HuH-7 (cell line): Measurements from ENCODE around the gene CLK1.
A peak's percentile ranks its signal among the peaks of the same experiment; 100 is the strongest.
"Not testable (repeated sequence)": the region's sequence is repeated elsewhere in the genome, so short reads cannot be mapped to it uniquely, and the experiment has no call there.

Source experiments
- DNase-seq: peaks from one replicate; pipeline ENCODE4 v3.0.0; 2011; ENCODE audit warnings: low spot score

The CLK1 gene

DNA sequence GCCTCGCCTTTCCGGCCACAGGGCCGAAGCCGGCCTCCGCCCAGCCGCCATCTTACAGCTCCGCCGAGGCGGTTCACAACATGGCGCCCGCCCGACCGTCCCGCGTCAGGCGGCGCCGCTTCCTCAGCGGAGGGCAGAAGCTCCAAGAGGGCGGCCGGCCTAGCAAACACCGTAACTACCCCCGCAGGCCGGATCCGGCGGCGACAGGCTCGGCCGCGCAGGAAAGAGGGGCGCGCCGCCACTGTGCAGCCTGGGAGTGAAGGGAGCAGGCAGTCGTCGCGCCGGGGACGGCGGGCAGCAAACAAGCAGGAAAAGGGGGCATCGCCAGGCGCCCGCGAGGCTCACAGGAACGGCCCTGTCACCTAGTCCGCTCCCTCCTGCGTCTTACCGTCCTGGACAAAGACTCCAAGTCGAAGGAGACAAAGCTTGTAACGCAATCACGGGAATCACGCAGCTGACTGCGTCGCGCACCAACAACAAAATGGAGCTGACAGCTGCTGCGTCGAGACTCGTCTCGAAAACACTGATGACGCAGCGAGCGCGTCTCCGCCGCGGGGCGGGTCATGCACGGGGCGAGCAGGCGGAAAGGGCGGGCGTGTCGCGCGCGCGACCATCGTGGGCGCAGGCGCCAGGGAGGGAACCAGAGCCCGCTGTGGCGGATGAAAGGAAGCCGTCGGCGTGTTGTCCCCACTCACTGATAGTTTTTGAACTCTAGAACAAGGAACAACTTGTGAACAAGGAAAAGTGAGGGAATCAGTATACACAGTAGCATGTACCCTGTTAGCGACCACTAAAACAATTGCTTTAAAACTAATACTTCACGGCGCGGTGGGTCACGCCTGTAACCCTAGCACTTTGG, at the start of gene CLK1:
CLK1 (minus strand) TSS at position 483 of the 859 bp plus-strand sequence. CDS start 2,796 bp downstream, outside the sequence.
- DNase-seq, result peak; percentile 86

DNA sequence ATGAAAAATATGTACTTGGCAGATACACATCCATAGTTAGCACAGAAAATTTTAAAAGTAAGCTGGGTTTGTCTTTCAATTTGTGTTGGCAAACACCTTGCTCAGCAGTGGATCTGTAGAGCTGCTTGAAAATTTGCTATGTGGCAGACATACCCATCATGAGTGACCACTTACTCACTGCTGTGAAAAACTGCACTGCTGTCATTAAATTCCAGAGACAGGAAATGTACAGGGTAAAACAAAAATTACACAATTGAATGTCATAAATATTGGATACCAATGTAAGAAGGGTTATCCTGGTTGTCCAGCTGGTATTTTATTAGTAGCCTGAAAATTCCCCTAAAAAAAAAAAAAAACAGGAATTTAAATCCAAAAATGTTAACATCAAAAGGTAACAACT, 49.2 kb upstream of the CLK1 start:
- no peak for DNase-seq

DNA sequence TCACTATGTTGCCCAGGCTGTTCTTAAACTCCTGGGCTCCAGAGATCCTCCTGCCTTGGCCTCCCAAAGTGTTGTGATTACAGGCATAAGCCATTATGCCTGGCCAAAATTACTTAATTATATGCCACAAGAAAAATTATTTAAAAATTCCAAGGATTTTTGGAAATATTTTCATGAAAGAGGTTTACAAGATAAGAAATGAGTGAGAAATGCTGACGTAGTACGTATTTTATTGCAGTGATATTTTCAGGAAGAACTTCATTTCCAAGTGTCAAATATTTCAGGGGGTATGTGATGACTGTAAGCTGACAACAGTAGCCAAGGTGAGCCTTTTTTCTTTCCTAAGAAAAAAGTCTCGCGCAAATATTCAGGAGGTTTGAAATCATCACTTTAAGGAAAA, 45.5 kb upstream of the CLK1 start:
- no peak for DNase-seq

DNA sequence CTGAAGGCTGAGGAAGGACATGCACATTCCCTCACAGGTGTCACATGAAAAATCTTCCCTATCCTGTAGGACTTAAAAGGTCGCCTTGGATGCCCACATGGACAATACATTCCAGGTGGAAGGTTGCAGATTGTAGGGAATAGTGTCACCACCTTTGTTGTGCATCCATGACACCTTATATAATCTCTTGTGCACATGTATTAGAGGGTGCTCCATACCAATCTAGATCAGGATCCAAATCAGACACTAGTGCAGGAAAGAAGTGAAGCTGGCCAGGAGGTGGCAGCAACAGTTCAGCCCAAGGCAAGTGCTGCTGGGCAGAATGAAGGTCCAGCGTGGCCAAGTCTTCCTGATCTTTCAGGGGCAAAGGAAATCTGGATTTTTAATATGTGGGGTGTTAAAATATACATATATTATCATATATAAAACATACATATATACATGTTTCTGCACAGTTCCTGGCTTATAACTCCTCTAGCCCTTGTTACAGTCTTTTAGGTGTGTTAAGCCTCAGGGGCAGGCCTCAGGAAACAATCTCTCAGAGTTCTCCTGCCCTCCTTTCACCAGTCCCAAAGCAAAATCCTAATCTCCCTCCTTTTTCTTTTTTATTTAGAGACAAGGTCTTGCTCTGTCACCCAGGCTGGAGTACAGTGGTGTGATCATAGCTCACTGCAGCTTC, 41.3 kb upstream of the CLK1 start:
- DNase-seq, result peak; percentile 44

DNA sequence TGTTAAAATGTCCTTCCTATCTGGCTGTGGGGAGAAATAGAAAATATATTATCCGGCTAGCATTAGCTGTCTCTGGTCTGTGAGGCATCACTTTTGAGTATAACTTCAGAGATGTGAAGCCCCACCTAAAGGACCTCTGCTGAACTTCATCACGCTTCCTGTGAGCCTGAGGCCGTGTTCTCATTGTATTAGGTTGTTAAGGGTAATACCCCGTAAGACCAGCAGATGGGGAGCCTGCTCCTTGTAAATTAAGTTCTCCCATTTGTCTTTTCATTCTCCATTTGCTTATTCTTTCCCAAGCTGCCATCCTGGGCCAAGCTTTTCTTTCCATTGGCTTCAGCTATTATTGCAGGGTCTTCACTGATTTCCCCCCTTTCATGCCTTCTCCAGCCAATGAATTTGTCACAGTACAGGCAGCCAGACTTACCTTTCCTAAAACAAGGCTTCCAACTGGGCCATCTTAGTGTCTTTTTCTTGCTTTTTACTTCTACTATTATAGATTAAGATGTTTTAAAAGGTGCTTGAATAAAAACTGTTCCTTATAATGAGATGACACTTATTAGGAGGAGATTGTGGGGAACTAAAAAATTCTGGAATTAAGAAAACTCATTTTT, 37.1 kb upstream of the CLK1 start:
- DNase-seq, result peak; percentile 70

DNA sequence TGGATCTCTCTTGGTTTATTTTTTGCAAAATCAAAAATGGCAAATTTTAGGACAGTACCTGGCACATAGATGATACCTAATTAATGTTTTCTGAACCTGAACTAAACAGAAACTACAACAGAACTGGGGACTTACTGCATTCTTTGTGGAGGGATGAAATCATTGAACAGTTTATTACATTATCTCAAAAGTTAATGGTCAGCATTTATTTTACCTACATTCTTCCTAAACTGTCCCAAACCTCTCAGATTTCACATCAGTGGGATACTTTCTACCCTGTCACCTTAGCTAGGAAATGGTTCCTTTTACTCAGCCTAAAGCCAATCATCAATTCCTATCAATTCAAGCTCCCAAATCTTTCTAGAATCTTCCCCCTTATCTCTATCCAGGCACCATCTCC, 35.0 kb upstream of the CLK1 start:
- no peak for DNase-seq

DNA sequence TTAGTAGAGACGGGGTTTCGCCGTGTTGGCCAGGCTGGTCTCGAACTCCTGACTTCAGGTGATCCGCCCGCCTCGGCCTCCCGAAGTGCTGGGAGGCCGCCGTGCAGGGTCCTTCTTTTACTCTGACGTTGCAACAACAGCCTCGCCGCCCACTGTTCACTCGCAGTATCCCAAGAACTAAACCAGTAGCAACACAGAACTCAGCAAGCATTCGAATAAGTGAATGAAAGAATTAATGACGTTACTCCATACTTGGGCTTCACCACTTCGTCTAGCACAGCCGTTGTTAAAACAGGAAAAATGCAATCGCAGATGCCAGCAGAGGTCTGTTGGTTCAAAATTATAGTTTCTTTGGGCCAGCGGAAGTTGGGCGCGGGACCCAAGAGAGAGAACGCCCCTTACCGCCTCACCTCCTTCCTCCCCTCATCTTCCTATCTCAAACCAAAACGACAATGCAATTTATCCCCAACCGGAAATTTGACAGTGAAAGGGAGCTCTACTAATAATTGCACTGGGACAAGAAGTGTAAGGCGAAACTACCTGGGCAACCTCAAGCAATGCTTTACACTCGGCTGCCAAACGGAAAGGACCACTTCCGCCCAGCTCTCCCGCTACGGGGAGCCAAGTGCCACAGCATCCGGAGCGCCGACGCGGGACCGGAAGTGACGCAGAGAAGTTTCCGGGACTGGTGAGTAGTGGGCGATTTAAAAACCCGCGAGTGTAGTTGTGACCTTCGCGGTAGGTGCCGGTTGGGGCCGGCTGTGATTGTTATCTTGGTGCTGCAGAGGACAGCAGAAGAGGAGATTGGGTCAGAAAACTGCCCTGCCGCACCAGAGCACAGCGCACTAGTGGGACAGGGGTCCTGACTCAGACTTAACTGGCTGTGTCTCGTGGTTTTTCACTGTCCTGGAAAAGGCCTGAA, 24.5 kb upstream of the CLK1 start, which contains the start of the genes NIF3L1 and PPIL3:
NIF3L1 (plus strand) TSS at position 668 of the 922 bp plus-strand sequence. CDS start 2,573 bp downstream, outside the sequence.
PPIL3 (minus strand) TSS at position 374 of the 922 bp plus-strand sequence. CDS start 1,462 bp downstream, outside the sequence.
- peak; percentile 75 for DNase-seq

DNA sequence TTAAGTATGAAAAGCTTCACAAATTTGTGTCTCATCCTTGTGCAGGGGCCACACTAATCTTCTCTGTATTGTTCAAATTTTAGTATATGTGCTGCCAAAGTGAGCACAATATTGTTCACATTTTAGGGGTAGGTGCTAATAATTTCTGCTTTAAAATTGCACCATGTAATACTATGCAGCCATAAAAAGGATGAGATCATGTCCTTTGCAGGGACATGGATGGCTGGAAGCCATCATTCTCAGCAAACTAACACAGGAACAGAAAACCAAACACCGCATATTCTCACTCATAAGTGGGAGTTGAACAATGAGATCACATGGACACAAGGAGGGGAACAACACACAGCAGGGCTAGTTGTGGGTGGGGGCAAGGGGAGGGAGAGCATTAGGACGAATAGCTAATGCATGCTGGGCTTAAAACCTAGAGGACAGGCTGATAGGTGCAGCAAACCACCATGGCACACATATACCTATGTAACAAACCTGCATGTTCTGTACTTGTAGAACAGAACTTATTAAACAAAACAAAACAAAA, 17.3 kb upstream of the CLK1 start:
- not testable (repeated sequence) for DNase-seq

DNA sequence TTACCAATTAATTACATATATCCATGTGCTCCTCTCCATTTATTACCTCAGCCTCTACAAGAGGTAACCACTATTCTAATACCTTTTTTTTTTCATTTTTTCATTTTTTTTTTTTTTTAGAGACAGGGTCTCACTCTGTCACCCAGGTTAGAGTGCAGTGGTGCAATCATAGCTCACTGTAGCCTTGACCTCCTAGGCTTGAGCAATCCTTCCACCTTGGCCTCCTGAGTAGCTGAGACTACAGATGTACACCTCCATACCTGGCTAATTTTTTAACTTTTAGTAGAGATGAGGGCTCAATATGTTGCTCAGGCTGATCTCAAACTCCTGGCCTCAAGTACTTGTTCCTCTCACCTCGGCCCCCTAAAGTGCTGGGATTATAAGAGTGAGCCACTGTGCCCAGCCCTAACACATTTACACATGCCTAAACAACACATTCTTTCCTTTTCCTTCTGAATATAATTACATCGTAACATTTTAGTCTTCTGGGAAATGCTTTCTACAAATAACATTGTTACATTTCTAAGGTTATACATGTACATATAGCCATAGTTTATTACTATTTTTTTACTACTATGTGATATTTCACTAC, 13.9 kb upstream of the CLK1 start:
- no peak for DNase-seq

DNA sequence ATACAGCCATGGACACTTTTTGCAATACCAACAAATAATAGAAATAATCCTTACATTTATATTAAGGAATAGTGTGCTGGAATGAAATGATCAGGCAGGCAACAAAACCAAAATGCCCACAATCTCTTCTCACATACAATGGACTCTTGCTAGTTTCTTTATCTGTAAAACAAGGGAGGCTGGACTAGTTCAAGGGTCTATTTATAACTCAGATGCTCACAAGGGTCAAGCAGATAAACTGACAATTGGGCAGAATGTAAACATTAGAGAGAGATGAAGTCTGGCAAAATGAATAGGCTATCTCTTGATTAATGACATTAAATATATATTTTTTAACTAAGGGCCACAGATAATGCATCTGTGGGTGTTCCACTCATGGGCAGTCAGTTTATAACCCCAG, 13.0 kb upstream of the CLK1 start:
- DNase-seq, result no peak

DNA sequence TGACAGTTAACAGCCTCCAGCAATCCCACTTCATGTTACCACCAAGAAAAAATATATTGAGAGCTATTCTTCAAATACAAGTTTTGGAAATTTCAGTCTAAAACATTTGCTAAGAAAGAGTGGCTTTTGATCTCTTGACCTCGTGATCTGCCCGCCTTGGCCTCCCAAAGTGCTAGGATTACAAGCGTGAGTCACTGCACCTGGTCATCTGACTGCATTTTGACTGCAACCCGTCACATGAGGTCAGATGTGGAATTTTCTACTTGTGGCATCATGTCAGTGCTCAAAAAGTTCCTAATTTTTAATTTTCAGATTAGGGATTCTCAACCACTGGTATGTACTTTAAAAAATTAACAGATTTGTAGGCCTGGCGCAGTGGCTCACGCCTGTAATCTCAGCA, 9.1 kb upstream of the CLK1 start:
- no peak for DNase-seq

DNA sequence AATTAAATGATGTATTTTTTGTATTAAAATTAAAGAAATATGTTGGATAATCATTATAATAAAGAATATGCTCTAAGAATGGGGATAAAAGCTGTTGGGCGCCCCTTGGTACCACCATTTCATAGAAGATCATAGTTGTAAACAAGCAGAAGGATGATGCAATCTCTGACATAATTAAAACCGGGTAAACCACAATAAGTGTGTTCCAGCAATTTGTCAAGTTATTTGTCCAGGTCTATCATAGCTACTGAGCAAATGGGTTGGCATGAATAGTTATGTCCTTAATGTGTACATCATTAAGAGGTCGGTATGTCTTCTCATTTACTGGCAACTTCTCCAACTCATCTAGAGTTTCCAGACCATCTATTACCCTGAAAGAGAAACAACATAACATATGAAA, 6.7 kb upstream of the CLK1 start:
- DNase-seq, result no peak

DNA sequence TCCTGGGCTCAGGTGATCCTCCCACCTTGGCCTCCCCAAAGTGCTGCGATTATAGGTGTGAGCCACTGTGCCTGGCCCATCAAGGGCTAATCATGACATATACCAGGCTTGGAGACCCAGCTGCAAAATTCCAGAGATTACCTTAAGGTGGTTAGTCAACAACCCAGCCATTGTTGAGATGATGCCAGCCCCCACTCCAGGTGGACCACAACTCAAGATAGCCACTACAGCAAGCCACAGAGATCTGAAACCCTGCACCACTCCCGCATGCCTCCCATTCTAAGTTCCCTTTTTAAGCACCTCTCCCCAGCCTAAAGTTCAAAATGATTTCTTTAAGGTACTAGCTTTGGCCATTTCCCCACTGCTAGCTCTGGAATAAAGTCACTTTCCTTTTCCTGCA, 4.6 kb upstream of the CLK1 start:
- DNase-seq, result no peak

DNA sequence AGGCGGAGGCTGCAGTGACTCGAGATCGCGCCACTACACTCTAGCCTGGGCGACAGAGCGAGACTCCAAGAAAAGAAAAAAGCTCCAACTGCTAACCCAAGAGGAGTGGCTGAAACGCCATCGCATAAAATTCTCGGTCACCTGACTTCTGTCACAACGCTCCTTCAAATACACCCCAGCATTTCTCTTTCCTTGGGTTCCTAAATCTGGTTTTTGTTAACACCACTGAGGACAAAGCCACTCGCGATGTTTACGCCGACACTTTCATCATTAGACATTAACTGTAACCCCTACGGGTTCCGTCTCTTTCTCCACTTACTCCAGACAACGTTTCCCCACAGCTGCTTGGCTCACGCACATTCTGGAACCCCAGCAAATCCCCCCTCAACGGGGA, 679 bp downstream of the CLK1 start:
- DNase-seq, result no peak

DNA sequence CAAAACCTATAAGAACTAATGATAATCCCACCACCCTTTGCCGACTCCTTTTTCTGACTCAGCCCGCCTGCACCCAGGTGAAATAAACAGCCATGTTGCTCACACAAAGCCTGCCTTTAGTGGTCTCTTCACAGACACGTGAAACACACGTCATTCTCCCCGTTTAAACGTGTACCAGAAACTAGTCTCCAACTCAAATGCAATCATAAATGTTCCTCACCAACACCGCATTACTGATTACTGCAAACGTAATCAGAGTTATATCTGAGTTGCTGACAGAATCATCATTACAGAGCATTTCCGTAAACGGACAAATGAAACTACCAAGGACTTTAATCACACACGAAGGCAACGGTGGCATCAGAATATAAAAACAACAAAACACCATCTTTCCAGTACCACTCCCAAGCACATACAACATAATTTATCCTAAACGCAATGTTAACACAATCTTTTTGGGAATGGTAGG, 1.9 kb downstream of the CLK1 start:
- no peak for DNase-seq

DNA sequence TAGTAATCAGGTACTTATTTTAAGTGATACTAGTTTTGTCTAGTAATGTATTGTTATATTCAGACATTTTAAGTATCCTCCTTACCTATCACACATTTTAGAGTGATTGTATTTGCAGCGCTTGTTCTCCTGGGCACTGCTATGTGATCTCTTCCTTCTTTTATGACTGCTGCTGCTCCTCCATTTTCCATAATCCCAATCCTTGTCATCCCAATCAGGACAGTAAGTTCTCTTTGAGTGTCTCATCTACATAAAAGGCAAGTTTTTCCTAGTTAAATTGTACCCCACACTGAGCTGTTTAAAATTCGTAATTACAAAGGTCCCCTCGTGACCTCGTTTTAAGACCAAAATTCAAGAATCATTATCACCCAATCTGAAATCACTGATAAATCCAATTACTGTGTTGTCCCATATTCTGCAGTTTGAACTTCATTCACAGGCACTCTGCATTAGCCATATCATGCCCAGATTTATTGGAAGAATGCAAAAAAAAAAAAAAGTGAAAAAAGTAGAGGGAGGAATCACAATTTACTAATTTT, 2.8 kb downstream of the CLK1 start:
- DNase-seq, result no peak

DNA sequence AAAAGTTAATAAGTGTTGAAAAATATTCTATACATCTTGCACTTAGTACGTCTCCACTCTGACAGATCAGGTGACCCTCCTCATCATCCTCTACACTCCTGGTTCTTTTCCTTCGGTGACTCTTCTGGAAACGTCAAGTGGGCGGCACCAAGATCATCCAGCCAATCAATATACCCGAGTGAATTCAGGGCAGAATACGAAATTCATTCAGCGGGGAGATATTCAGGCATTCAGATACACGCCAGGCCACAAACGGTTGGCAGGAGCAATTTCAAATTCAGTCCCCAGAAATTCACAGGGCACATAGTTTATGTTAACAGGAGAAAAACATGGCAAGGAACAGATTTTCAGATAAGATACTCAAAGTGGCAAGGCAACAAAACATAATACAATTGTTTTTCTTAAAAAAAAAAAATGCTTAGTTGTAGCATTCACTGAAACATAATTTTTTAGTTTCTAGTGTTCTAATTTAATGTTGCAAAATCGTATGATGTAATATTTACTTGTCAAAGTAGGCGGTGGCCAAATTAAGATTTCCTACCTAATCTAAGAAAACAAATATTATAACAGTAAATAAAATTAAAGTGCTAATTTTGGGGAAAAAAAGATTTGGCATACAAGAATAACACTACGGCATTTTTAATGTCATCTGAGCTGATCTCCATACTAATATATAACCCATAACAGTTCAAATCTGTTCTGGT, 4.2 kb downstream of the CLK1 start:
- DNase-seq, result no peak

DNA sequence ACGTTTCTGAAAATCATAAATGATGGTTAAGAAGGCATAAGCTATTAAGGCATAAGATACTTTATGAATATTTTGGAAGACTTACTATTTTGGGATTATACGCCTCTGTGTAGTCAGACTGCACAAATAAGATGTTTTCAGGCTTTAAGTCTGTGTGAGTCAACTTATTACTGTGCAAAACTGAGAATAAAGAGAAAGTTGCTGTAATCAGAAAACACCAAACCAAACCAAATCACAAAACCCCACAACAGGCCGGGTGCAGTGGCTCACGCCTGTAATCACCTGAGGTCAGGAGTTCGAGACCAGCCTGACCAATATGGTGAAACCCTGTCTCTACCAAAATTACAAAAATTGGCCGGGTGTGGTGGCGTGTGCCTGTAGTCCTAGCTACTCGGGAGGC, 7.7 kb downstream of the CLK1 start:
- no peak for DNase-seq

DNA sequence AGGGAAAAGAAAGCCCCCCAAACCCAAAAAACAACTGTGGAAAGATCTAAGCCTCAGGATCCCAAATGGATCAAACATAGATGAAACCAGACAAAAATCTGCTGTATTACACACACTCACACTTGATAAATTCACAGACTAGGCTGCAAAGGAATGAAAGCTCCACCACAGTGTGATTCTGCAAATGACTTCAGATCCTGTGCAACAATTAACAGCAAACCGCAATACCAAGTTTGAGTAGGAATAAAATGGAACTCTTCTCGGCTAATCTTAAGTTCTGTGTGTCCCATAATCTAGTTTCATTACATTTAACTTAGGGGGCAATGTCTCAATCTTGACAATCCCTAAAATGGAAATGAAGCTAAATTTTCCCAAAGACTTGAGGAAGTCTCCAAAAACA, 11.9 kb downstream of the CLK1 start:
- no peak for DNase-seq
